Activated T-cell treated with anti-CD3 and anti-CD28 coated beads for 1 hour (primary cell): Measurements from ENCODE around the gene GALNT12.

Experiments used
- DNase-seq: peaks from one replicate; pipeline ENCODE4 v3.0.0-alpha.2; 2020; ENCODE audit warnings: low read depth

GALNT12 gene

DNA sequence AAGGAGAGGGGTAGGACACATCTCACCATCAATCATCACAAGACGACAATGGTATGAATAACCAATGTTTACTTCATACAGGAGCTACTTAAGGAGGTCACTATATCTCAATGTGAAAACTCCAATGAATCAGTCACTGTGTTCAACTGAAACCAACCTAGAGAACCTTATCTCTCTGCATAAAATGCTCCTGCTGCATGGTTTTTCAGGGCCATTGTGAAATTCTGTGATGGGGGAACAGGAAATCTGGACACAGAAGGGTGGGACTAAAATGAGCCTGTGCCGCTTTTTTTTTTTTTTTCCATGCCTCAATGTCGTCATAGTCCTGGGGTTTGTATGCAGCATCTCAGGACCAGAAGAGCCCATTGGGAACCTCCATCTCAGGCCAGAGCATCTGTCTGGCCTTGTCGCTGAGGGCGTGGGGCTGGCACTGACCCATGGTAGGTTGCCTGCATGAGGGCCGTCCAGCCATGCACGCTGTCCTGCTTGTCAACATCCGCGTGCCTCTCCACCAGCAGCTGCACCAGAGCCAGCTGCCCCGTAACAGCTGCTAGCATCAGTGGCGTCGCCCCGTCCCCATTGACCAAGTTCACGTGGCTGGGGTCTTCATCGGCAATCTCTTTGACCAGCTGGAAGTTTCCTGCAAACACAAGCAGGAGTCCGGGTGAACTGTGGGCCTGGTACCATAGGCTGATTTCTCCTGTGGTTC is 23.8 kb upstream of the GALNT12 start:
- DNase-seq: no peak

DNA sequence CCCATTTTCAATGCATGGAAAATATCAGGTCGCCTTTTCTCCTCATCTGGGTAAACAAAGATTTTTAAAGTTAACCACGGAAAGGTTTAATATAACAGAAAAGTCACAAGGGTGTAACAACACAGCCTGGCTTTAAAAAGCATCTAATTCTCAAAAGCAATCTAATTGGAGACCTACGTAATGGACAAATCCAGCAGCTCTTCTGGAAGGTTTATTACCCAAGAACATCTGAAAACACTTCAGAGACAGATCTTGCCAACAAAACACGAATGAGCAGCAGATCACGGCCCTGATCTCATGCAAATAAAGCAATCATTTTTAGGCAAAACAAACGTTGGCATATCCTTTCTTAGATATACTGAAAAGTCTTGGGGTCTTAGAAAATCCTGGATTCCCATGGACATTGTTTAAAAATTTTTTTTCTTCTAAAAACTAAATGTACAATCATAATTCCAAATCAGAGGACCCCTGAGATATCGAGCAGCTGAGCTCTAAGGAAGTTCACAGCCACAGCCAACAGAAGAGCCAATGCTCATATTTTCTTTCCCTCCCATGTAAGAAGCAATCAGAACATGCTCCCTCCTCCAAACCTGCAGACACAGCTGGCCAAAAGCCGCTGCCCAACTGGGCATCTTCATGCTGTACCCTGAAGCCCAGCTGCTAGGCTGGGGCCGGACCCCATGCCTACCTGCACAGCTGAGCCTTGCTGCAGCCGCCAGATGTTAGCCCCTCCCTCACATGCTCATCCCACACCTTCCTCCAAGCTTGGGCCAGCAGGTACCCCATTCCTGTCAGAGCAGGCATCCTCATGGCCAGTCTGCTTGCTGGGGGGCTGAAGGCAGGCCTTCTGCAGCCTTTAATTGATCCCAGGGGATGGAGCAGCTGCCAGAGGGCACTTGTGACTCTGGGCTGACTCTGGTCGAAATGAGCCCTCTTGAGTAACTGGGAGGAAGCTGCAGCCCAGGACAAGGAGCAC is 22.4 kb upstream of the GALNT12 start:
- DNase-seq: no peak

DNA sequence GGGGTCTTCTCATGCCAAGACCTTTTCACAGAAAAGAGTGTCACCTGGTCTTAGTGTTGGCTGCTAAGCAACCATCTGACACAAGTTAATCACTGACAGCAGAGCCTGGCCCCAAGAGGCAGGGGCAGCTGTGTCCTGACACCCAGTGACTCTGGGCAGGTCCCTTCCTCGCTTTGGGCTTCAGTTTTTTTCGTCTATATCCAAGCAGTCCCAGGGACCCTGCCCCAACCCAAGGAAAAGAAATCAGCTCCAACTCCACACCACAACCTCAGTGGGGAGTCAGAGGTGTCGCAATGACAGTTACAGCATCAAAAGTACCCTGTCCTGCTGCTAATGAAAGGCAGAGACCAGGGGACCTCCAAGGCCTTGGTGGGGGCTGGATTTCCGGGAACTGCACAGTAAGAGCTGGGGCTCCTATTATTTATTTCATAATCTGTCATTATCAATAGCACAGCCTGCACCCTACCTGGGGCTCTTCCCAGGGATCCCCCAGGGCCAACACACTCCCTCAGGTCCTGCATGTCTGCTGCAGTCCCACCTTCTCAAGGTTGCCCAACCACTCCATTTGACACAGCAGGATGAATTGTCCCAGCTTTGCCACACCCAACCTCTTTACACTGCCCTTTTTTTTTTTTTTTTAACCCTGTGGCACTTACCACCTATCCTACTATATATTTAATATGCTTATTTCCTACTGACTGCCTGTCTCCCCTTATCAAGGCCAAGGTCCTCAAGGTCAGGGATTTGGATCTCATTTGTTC is 20.5 kb upstream of the GALNT12 start:
- DNase-seq: no peak

DNA sequence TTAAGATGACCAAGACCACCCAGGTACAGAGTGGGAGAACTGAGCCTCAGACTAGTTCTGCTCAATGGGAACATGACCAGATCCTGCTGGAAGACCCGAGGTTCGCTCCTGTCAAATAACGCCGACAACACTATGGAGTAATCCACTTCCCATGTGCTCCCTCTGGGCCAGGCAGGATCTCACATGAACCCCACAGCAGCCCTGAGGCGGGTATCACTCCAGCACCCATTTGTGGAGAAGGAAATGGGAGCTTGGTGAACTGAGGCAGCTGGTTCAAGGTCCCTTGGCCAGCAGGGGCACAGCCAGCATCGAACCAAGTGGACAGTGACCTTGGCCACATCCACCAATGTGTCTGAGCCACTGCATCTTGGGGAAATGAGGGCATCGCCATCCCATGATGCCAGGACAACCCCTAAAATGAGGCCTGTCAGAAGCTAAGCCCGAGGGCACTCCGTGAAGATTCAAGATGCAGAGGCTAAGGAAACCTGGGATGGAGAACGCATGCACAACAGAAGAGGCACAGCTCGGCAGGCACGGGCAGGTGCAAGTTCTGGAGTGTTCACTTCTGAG is 19.6 kb upstream of the GALNT12 start:
- no peak for DNase-seq

DNA sequence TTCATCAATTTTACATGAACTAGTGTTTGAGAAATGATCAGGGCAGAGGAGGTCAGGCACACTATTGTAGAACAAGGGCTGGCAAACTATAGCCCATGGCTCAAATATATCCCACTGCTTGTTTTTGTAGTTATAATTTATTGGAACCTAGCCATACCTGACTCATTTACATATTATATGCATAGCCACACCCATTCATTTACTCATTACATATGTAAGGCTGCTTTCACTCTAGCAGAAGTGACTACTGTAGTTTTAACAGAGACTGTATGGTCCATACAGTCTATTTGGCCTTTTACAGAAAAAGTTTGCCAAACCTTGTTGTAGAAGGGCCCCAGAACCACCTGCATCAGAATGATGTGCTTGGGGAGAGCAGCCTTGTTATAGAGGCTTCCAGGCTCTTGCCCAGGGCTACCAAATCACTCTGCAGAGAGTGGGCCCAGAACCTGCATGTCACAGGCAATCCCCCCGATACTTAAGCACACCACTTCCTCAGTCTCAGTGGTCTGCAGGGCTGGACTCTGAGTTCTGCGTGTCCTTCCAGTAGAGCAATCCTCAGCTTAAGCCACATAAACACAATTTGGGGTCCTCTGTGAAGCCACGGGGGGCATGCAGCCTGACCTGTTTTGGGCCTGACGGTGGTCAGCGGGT is 17.9 kb upstream of the GALNT12 start:
- no peak for DNase-seq

DNA sequence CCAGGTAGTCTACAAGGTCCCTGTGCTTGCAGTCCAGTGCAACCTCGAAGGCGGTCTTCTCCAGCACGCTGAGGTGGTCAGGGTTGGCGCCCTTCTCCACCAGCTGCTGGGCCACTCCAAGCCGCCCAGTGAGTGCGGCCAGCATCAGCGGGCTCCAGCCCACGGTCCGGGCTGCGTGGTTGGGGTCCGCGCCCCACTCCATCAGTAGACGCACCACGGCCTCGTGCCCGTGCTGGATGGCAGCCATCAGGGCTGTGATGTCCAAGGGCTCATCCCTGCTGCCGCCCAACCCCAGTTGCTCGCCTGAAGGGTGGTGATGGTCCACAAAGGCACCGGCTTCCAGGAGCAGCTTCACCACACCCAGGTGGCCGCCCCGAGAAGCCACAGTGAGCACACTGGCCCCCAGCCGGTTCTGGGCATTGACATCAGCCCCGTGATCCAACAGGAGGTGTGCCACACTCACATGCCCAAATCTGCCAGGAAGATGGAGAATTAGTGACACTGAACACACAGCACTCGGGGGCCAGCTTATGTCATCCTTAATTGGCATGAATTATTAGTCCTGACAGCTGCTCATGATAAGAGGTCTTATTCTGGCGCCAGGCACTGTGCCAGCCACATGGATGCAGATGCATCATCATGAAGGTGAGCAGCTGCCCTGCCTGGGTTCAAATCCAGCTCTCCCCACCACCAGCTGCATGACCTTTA is 17.2 kb upstream of the GALNT12 start:
- DNase-seq: no peak

DNA sequence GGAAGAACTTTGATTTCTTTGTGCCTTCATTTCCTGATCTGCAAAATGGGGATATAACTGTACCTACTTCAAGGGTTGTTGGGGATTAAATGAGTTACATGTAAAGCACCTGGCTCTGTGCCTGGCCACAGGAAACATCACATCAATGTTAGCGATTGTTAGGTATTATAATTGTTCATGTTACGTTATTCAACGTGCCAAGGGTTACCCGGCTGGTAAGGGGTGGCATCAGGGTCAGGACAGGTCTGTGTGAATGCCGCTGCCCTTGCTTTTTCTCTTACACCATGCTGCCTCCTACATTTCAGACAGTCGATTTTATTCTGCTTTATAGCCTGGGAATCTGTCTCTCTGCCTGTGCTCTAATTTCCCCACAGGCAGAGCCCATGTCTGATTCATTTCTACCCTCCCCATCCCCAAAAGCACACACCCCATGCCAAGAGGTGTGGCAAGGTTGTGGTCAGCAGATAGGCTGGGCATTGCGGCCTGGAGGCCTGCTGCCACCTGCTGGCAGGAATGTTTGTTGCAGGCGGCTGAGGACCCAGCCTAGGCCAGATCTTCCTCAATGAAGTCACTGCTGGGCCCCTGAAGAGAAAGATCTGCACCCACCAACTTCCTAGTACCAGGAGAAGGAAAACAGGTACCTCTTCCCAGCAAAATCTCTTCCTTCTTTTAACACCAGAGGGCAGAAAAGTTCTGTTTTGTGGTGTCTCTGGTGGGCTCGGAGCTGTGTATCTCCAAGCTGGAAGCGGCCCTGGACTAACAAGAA is 16.4 kb upstream of the GALNT12 start:
- DNase-seq: peak; percentile 50

DNA sequence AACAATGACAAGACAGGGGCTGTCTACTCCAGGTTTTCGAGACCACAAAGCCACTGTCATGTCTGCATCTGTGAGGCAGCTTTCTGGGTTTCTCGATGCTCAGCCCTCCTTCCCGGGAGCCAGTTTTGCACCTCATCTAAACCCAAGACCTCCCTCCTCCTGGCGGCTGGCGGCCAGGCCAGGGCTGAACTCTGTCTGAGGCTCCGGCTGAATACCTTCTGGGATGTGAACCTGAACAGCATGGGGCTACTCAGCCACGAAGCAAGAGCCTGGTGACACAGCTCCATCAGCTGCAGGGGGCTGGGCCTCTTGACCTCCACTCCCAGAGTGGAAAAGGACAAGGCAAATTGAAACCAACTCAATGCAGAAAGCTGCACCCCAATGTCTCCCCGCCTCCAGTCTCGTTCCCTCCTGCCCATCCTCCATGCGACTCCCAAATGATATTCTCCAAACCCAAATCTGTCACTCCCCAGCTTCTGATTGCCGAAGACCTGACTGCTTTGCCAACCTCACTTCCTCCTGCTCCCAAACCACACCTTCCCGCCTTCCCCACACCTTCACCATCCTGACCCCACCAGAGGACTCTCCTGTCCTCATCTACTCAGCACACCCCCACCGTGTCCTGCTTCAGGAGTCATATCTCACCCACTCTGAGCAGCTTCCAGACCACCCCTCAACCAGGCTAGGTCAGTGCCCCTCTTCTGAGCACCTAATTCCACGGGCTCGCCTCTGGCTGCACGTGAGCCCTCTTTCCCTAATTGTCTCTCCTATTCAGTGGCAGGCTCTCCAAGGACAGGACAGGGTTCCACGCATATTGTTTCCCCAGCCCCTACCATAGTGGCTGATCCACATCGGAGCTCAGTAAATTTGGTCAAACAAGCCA is 15.6 kb upstream of the GALNT12 start:
- no peak for DNase-seq

DNA sequence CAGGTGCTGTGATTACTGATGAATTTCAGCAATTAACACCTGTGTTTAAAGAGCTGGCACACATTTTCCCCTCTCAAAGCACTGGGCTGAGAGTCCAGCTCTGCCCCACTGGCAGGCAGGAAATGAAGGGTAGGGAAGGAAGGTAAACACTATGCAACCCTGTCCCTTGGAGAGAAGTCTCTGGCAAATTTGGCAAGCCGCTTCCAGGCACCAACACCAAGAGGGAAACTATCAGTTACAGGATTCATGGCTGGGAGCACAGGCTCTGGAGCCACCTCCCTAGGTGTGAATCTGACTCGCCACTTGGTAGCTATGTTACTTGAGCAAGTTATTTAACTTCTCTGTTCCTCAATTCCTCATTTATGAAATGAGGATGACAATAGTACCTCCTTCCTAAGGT is 14.4 kb upstream of the GALNT12 start:
- DNase-seq: no peak

DNA sequence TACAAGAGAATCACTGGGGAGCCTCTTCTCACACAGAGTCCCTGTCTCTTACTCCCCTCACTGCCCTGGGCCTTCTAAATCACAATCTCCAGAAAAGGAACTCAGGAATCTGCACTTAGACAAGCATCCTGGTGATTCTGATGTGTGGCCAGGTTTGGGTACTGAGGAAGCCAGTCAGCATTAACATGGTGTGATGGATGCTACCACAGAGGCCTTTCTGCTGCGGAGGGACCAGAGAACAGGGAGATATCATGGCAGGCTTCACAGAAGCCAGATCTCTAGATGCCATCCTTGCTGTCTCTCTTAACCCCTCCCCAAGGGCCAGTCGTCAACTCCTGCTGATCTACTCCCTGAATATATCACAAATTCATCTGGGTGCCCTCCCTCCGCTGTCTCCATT is 12.7 kb upstream of the GALNT12 start:
- no peak for DNase-seq

DNA sequence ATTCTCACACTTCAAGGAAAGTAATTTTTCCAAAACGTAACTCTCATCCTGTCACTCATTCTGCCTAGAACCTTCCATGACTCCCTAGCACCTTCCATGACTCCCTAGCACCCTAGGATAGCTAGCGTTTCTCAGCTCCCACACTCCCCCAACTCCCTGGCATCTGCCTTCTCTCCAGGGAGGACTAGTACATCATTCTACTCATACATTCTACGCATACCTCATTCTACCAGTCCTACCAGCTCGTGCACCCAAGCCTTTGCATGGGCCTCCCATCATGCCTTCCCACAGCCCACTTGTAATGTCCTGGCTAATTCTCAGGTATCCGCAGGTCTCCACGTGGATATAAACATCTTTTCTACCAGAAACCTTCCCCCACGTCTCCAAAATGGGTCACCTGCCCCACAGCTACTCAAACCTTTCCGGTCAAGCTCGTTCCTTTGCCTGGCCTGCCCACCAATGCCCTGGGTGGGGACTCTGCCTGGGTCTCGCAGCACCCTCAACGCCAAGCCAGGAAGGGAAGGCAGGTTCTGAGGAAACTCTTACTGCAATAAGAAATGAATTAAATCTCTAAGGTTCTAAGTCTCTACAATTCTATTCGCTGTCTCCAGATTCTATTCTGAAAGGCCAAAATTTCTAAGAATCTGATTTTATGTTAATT is 12.0 kb upstream of the GALNT12 start:
- no peak for DNase-seq

DNA sequence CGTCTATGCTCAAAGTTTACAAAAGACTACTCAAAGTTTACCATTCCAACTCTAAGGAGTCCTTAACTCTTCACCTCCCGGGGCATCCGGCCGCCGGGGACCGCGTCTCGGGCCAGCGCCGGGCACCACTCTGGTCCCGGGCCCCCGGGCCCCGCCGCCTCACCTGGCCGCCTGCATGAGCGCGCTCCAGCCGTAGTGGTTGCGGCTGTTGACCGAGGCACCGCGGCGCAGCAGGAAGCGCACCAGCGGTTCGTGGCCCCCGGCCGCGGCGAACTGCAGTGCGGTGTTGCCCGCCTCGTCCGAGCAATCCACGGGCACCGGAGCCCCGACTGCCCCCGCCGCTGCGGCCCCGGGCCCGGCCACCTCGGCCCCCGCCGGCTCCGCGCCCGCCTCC is 11.5 kb upstream of the GALNT12 start:
- DNase-seq: no peak

DNA sequence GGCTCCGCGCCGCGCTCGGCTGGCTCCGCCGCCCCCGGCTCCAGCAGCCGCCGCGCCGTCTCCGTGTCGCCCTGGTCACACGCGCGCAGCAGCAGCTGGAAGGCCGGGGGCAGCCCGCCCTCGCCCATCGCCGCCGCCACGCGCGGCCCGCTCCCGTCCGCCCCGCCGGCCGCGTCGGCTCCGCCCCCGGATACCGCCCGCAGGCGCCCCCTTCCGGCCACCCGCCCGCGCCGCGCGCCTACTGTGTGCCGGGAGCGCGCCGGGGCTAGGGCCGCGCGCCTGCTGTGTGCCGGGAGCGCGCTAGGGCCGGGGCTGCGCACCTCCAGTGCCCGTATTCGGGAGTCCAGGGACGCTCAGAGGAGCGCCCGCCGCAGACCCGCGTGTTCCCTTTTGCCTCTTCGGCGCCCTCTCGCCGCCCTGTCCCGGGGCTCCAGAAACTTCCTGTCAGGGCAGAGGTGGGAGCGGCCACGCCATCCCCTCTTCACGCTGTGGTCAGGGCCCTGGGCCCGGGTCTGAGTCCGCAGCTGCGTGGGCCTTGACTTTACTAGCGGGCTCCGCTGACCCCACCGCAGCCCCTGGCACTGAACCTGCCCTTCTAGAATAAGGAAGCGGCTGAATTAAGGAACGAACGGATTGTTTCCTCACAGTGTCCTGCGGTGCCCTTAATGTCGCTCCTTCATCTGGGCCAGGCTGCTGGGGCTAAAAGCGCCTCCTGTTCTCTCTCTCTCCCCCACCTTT is 10.9 kb upstream of the GALNT12 start, which contains the start of gene ANKS6:
ANKS6 (minus strand) TSS at position 192 of the 738 bp plus-strand sequence; CDS start at position 128, 64 bp downstream.
- peak; percentile 84 for DNase-seq

DNA sequence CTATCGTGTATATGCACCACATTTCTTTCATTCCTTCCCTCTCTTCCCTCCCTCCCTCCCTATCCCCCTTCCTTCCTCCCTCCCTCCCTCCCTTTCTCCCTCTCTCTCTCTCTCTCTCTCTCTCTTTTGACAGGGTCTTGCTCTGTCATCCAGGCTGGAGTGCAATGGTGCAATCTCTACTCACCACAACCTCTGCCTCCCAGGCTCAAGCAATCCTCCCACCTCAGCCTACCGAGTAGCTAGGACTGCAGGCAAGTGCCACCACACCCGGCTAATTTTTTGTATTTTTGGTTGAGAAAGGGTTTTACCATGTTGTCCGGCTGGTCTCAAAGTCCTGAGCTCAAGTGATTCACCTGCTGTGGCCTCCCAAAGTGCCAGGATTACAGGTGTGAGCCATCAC is 10.0 kb upstream of the GALNT12 start:
- no peak for DNase-seq

DNA sequence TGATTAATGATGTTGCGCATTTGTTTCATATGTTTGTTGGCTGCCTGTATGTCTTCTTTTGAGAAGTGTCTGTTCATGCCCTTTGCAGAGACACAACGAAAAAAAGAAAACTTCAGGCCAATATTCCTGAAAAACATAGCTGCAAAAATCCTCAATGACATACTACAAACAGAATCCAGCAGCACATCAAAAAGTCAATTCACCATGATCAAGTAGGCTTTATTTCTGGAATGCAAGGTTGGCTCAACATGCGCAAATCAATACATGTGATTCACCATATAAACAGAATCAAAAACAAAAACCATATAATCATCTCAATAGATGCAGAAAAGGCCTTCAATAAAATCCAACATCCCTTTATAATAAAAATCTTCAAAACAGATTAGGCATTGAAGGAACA is 9.2 kb upstream of the GALNT12 start:
- no peak for DNase-seq

DNA sequence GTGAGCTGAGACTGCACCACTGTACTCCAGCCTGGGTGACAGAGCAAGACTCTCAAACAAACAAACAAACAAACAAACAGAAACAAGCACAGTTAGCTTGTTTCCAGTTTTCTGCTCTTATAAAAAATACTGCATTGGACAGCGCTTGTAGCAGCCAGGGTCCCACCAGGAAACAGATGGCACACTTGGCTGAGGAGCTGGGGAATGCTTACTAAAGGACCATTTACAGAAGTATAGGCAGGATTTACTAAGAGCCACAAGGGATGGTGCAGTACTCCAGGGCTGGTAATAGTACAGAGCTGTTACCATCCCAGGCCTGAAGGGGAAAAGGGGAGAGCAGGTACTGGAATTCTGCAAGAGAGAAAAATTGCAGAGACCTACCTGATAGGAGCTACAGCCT is 5.9 kb upstream of the GALNT12 start:
- no peak for DNase-seq

DNA sequence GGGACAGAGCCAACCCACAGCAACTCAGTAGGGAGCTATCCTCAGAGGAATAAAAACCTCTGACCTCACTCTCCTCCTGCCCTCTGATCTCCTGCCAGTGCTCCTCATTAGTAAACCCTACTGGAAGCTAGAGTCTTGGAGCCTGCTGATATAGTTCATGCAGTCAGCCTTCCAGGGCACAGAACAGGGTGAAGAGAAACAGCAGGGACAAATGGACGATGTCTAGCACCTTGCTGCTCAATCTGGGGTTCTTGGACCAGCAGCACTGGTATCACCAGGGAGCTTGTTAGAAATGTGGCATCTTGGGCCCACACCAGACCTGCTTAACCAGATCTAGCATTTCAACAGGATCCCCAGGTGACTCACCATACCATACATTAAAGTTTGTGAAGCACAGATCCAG is 5.5 kb upstream of the GALNT12 start:
- DNase-seq: no peak

DNA sequence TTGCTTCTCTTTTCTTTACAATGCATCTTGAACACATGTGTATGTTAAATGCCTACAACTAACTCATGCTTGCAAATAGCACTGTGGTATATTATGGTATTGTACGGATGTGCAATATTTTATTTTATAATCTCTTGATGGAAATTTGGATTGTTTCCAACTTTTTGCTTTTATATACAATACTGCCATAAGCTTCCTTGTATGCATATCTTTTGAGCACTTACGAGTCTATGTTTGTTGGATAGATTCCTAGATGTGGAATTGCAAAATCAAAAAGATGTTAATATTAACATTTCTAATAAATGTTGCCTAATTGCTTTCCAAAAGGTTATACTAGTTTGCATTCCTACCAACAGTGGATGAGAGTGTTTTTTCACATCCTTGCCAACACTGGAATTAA is 3.4 kb upstream of the GALNT12 start:
- DNase-seq: no peak
